Left ventricle myocardium inferior (tissue), 1 donor: ENCODE data around the gene GP9. TPM values are rescaled to one million over a fixed set of nuclear protein-coding genes. Genes with fewer than 3 reads are reported as not detected.

Experiments used
- DNase-seq: peaks from one replicate; pipeline ENCODE4 v3.0.0-alpha.2; 2020
- H3K27ac ChIP-seq: fragments of 200-600 bp; replicated peaks from 2 replicates; pipeline ENCODE4 v1.8.0; 2021
- H3K27me3 ChIP-seq: fragments of 200-600 bp; 2 replicates; pipeline ENCODE4 v1.8.0; 2021; ENCODE audit warnings: low read depth
- H3K36me3 ChIP-seq: fragments of 200-600 bp; 2 replicates; pipeline ENCODE4 v1.8.0; 2021
- H3K4me1 ChIP-seq: fragments of 200-600 bp; 2 replicates; pipeline ENCODE4 v1.8.0; 2021
- H3K4me3 ChIP-seq: fragments of 200-600 bp; 2 replicates; pipeline ENCODE4 v1.8.0; 2021; ENCODE audit warnings: mild to moderate bottlenecking, moderate library complexity
- H3K9me3 ChIP-seq: fragments of 200-600 bp; replicated peaks from 2 replicates; pipeline ENCODE4 v1.8.0; 2021
- intact Hi-C: fragments of 100-400 bp; cut with micrococcal nuclease; formaldehyde crosslinking; loops from one replicate; pipeline ENCODE4 v1.11.0; 2022
- total RNA-seq: library from RNA; stranded (reverse); fragmentation: NEBNext Ultra II Directional; extraction: Animal tissue kit (Norgen Biotek cat#: 25700); gene quantifications from one replicate; pipeline ENCODE4 v1.2.1, GENCODE V29; 2021
- TF ChIP-seq, protein P1 (sequence below): fragments of 200-600 bp; IDR thresholded peaks from 2 replicates; pipeline ENCODE4 v1.8.0; 2021; ENCODE audit warnings: antibody characterized with exemption, mild to moderate bottlenecking, borderline replicate concordance
- donor health status: DM: no; HTN: yes; CAD: no; lungs with severe emphysema.

Gene GP9
- total RNA-seq, 1 donor from 2014 or later: not detected

DNA sequence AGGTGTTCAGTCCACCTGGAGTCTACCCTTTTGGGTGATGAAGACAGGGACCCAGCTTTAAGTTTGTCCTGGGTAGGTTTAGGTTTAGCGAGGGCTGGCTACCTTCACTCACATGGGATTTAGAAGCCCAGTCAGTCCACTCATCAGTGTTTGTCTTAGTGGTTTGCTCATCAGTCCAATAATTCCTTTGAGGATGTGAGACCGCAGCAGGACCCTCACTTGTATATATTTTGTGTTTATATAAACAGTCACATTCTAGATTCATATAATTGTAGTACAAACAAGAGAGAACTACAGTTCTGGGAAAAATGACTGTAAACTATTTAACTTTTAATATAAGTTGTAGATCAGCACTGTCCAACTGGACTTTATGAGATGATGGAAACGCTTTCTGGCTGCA, 41.3 kb upstream of the GP9 start:
- peaks cover 79% of the 10 kb centered on the region for H3K4me1 ChIP-seq
- no peaks in the 10 kb centered on the region for H3K9me3 ChIP-seq
- TF ChIP-seq, protein P1, sequence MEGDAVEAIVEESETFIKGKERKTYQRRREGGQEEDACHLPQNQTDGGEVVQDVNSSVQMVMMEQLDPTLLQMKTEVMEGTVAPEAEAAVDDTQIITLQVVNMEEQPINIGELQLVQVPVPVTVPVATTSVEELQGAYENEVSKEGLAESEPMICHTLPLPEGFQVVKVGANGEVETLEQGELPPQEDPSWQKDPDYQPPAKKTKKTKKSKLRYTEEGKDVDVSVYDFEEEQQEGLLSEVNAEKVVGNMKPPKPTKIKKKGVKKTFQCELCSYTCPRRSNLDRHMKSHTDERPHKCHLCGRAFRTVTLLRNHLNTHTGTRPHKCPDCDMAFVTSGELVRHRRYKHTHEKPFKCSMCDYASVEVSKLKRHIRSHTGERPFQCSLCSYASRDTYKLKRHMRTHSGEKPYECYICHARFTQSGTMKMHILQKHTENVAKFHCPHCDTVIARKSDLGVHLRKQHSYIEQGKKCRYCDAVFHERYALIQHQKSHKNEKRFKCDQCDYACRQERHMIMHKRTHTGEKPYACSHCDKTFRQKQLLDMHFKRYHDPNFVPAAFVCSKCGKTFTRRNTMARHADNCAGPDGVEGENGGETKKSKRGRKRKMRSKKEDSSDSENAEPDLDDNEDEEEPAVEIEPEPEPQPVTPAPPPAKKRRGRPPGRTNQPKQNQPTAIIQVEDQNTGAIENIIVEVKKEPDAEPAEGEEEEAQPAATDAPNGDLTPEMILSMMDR: no peak
- H3K4me3 ChIP-seq: no peak overlapping the region
- intact Hi-C loops: no loop called here
- no peak for DNase-seq
- H3K27ac ChIP-seq: peak overlapping the region; percentile 92
- H3K27me3 ChIP-seq: no peaks in the 10 kb centered on the region
- no peaks in the 10 kb centered on the region for H3K36me3 ChIP-seq

- no peaks in the 10 kb centered on the region for H3K27me3 ChIP-seq
- H3K4me3 ChIP-seq: no peak overlapping the region
- intact Hi-C loops: no loop called here
- H3K9me3 ChIP-seq: no peaks in the 10 kb centered on the region
- no peak for DNase-seq
- H3K27ac ChIP-seq: peak overlapping the region; percentile 81
- no peaks in the 10 kb centered on the region for H3K36me3 ChIP-seq
- peaks cover 79% of the 10 kb centered on the region for H3K4me1 ChIP-seq
- TF ChIP-seq, protein P1: no peak
Observed at GRCh38 chr3:129020691-129021090, 39.9 kb upstream of the GP9 start.

DNA sequence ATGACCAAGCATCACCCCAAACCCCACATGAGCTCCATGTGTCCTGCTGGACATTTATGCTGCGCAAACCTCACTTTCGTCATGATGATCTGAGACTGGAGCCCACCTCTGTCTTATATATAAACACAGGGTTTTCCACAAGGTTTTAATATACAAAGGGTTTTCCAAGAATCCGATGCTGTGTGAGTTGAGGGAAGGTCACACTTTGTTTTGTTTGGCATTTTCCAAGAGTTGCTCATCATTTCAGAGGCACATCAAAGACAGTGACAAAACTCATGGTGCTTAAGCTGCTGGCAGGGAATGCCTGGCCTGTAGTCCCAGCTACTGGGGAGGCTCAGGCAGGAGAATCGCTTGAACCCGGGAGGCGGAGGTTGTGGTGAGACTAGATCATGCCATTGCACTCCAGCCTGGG, 39.4 kb upstream of the GP9 start:
- H3K4me3 ChIP-seq: no peak overlapping the region
- intact Hi-C loops: no loop called here
- no peak for DNase-seq
- peak overlapping the region; percentile 81 for H3K27ac ChIP-seq
- H3K4me1 ChIP-seq: peaks cover 79% of the 10 kb centered on the region
- no peaks in the 10 kb centered on the region for H3K36me3 ChIP-seq
- no peaks in the 10 kb centered on the region for H3K27me3 ChIP-seq
- no peaks in the 10 kb centered on the region for H3K9me3 ChIP-seq
- TF ChIP-seq, protein P1: no peak

DNA sequence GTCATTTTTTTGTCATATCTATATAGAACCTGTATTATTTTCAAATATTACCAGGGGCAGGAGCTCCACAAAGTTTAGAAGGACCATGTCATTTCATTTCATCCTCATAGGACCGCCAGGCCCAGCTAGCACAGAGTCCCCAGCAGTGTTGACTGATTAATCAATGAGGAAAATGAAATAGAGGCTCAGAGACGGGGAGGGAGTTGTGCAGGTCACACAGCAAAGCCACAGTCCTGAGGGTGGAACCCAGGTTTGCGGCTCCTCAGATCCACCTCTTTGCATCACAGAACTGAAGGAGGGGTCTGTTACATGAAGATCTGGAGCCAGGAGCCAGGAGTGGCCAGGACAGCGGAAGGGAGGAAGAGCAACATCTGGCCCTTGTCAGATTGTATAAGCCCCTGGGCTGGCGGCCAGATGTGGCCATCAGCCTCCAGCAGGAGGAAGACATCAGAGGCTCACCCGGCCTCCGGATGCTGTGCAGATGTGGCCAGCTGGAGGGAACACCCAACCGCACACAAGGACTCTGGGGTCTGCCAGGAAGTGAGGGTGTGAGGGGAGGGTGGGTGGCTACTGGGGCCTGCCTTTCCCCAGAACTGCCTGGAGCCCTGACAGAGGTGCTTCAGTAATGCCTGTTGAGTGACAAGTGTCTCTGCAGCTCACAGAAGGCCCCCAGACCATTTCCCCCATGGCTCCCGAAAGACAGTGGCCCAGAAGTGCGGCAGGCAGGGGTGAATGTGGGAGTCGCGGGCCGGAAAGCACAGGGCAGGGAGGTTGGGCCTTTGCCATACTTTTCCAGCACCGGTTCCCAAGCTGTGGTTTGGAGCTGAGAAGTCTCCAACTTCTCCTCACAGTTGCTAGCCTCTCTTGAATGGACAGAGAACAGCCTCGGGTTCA, 38.2 kb upstream of the GP9 start:
- TF ChIP-seq, protein P1: no peak
- intact Hi-C loops: no loop called here
- Histone ChIP-seq H3K9me3 (no peaks in the 10 kb centered on the region), H3K27me3 (no peaks in the 10 kb centered on the region), H3K27ac (peak overlapping the region; percentile 81), H3K4me3 (no peak overlapping the region), H3K4me1 (peaks cover 78% of the 10 kb centered on the region), H3K36me3 (no peaks in the 10 kb centered on the region)
- DNase-seq: peak; percentile 90

GRCh38 chr3:129023008-129023358, 37.6 kb upstream of the GP9 start:
- TF ChIP-seq, protein P1: no peak
- H3K4me3 ChIP-seq: no peak overlapping the region
- DNase-seq: no peak
- H3K36me3 ChIP-seq: no peaks in the 10 kb centered on the region
- H3K27me3 ChIP-seq: no peaks in the 10 kb centered on the region
- H3K27ac ChIP-seq: peak overlapping the region; percentile 81
- peaks cover 74% of the 10 kb centered on the region for H3K4me1 ChIP-seq
- H3K9me3 ChIP-seq: no peaks in the 10 kb centered on the region
- intact Hi-C loops: no loop called here
